ENCODE data around the gene DCDC1.

DCDC1 gene

DNA sequence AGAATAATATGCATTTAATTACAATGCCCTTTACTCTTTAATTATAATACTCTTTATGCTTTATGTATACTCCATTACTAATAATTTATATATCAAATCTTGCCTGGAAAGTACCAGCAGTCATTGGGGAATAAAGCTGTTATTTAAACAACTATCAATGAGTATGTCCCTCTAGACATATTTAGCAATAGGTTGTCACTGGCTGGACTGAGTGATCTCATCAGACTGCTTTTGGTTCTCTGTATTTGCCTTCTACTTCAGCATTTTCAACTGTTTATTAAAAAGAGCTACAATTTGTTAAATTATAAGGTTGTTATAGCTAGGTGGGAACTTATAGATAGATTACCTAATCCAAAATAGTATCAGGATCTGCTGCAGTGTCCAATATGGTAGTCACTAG is 267.2 kb downstream of the DCDC1 start:
- TF ChIP-seq POLR2AphosphoS5 (IDR thresholded peaks at IDR 0.05; ENCODE audit: low read depth, low read length): no peak
- TF ChIP-seq FOXP2 (optimal IDR thresholded peaks at IDR 0.05; ENCODE audit: borderline replicate concordance, extremely low read depth, extremely low read length, insufficient read depth): no peak
- no peak for TF ChIP-seq SIN3A (IDR thresholded peaks at IDR 0.05; ENCODE audit: borderline replicate concordance, insufficient read depth, low read length)
- TF ChIP-seq TAF1 (IDR thresholded peaks at IDR 0.05; ENCODE audit: borderline replicate concordance, insufficient read depth, low read length): no peak
- TF ChIP-seq, protein P1, sequence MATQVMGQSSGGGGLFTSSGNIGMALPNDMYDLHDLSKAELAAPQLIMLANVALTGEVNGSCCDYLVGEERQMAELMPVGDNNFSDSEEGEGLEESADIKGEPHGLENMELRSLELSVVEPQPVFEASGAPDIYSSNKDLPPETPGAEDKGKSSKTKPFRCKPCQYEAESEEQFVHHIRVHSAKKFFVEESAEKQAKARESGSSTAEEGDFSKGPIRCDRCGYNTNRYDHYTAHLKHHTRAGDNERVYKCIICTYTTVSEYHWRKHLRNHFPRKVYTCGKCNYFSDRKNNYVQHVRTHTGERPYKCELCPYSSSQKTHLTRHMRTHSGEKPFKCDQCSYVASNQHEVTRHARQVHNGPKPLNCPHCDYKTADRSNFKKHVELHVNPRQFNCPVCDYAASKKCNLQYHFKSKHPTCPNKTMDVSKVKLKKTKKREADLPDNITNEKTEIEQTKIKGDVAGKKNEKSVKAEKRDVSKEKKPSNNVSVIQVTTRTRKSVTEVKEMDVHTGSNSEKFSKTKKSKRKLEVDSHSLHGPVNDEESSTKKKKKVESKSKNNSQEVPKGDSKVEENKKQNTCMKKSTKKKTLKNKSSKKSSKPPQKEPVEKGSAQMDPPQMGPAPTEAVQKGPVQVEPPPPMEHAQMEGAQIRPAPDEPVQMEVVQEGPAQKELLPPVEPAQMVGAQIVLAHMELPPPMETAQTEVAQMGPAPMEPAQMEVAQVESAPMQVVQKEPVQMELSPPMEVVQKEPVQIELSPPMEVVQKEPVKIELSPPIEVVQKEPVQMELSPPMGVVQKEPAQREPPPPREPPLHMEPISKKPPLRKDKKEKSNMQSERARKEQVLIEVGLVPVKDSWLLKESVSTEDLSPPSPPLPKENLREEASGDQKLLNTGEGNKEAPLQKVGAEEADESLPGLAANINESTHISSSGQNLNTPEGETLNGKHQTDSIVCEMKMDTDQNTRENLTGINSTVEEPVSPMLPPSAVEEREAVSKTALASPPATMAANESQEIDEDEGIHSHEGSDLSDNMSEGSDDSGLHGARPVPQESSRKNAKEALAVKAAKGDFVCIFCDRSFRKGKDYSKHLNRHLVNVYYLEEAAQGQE (IDR thresholded peaks at IDR 0.05; ENCODE audit: insufficient read depth in 1 of 2, low read depth in 2 of 2, low read length in 2 of 2): no peak

DNA sequence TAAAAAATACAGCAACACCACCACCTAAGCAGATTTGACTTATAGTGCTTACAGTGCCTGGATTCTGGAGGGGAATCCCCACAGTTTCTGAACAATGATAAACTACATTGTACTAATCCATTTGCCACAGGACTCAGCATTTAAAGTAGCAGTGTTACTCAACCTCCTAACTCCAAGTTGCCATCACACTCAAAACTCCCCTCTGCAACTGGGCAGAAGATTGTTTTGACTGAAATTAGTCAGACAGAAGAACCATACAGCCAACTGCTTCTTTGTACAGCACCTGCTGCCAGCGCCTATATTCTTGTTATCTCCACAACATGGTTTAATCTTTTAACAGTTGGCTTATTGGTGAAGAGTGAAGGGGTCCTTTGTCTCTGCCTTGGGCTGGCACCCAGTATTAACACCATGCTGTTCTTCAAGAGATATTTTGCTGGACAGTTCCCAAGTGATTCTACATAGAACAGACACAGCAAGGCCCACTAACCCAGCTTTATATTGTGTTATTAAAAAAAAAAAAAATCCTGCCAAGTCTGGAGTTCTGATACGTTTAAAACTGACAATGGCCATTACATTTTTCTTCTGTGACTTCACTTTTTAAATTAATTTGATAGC is 273.2 kb downstream of the DCDC1 start:
- TF ChIP-seq, protein P1 (IDR thresholded peaks at IDR 0.05; ENCODE audit: insufficient read depth in 1 of 2, low read depth in 2 of 2, low read length in 2 of 2): no peak
- TF ChIP-seq FOXP2 (optimal IDR thresholded peaks at IDR 0.05; ENCODE audit: borderline replicate concordance, extremely low read depth, extremely low read length, insufficient read depth): no peak
- TF ChIP-seq TAF1 (IDR thresholded peaks at IDR 0.05; ENCODE audit: borderline replicate concordance, insufficient read depth, low read length): no peak
- TF ChIP-seq SIN3A (IDR thresholded peaks at IDR 0.05; ENCODE audit: borderline replicate concordance, insufficient read depth, low read length): no peak
- no peak for TF ChIP-seq POLR2AphosphoS5 (IDR thresholded peaks at IDR 0.05; ENCODE audit: low read depth, low read length)

DNA sequence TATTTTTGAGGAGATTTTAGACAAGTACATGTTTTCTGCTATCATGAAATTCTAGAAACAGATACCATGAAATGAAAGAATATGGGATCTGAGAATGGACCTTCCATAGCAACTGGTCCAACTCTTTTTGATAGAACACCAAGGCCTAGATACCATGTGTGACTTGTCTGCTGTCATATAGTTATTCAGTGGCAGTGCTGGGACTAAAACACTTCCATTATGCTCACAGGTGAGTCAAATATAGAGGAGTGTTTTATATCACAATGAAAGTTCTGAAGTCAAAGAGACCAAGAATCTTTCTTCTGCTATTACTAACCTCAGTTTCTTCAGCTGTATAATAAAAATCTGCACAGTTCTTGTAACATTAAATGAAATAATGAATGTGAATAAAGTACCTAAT is 276.9 kb downstream of the DCDC1 start:
- TF ChIP-seq POLR2AphosphoS5 (IDR thresholded peaks at IDR 0.05; ENCODE audit: low read depth, low read length): no peak
- TF ChIP-seq, protein P1 (IDR thresholded peaks at IDR 0.05; ENCODE audit: insufficient read depth in 1 of 2, low read depth in 2 of 2, low read length in 2 of 2): no peak
- TF ChIP-seq TAF1 (IDR thresholded peaks at IDR 0.05; ENCODE audit: borderline replicate concordance, insufficient read depth, low read length): no peak
- TF ChIP-seq SIN3A (IDR thresholded peaks at IDR 0.05; ENCODE audit: borderline replicate concordance, insufficient read depth, low read length): no peak
- TF ChIP-seq FOXP2 (optimal IDR thresholded peaks at IDR 0.05; ENCODE audit: borderline replicate concordance, extremely low read depth, extremely low read length, insufficient read depth): no peak

DNA sequence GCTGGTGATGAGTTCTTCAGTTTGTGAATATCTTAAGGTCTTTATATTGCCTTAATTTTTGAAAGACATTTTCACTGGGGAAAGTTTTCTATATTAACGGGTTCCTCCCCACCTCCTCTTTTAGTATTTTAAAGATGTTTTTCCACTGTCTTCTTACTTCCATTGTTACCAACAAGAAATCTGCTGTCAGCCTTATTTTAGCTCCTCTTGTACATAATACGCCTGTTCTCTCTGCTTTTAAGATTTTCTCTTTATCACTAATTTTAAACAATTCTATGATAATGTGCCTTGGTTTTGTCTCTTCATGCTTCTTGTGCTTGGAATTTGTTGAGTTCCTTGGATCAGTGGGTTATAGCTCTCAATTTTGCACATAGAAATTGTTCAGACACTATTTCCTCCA is 280.4 kb downstream of the DCDC1 start:
- TF ChIP-seq FOXP2 (optimal IDR thresholded peaks at IDR 0.05; ENCODE audit: borderline replicate concordance, extremely low read depth, extremely low read length, insufficient read depth) (no peak), SIN3A (IDR thresholded peaks at IDR 0.05; ENCODE audit: borderline replicate concordance, insufficient read depth, low read length) (no peak), TAF1 (IDR thresholded peaks at IDR 0.05; ENCODE audit: borderline replicate concordance, insufficient read depth, low read length) (no peak), POLR2AphosphoS5 (IDR thresholded peaks at IDR 0.05; ENCODE audit: low read depth, low read length) (no peak)
- TF ChIP-seq, protein P1 (IDR thresholded peaks at IDR 0.05; ENCODE audit: insufficient read depth in 1 of 2, low read depth in 2 of 2, low read length in 2 of 2): no peak

Measured in PFSK-1 (cell line).